Hindlimb muscle (tissue), 1 donor: Measurements from ENCODE around the gene DRD3. TPM values are rescaled to one million over a fixed set of nuclear protein-coding genes. Genes with fewer than 3 reads are reported as not detected.

Experiments used
- DNase-seq: peaks from one replicate; pipeline ENCODE4 v3.0.0-alpha.2; 2013
- polyA plus RNA-seq: library from polyadenylated mRNA; unstranded; fragments of 120-200 nt; gene quantifications from one replicate; pipeline ENCODE4 v1.2.1, GENCODE V29; 2013; ENCODE audit not compliant: insufficient read length

DRD3 gene
- polyA plus RNA-seq, 1 donor = not detected

DNA sequence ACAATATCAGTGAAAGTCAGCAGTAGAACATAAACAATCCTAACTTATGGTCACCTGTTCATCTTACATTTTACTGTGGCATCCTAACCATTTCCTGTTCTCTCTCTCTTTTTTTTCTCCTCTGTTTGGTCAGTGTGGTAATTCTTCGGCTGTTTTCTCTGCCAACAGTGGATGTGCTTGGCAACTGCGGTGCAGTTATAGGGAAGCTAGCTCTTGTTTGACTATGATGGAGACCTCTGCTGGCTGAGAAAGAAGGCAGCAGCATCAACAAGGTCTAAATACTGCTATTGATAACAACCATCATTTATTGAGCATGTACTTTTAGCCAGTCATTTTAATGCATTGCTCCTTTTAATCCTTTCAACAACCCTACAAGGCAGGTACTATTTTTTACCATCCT lies 723 bp upstream of the DRD3 start:
- no peak for DNase-seq

DNA sequence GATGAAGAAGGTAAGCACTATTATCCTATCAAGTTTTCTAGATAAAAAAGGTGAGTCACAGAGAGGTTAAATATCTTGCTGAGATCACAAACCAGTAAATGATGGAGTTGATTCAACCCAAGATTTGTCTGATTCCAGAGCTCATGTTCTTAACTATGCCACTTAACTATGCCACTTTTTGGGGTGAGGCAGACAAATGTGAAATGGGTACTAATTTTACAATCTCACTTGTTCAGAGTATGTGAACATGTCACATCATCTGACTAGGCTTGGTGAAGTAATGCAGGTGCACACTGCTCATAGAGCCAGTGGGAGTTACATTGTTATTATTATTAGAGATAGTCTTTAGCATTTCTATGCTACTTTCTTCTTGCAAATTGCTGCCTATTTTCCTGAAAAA lies 2.0 kb downstream of the DRD3 start:
- no peak for DNase-seq

DNA sequence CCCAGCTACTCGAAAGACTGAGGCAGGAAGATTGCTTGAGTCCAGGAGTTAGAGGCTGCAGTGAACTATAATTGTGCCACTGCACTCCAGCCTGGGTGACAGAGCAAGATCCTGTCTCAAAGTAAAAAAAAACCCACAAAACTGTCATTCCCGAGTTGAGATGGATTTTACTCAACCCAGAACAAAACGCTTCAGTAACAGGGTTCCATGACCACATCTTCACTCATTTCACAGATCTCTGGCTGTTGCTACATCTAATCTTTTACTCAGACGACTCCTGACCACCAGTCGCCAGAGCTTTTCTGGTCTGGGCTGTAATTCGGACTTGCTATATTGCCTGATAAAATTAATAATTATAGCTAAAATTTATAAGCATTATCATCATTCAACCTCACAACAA lies 2.4 kb downstream of the DRD3 start:
- no peak for DNase-seq

DNA sequence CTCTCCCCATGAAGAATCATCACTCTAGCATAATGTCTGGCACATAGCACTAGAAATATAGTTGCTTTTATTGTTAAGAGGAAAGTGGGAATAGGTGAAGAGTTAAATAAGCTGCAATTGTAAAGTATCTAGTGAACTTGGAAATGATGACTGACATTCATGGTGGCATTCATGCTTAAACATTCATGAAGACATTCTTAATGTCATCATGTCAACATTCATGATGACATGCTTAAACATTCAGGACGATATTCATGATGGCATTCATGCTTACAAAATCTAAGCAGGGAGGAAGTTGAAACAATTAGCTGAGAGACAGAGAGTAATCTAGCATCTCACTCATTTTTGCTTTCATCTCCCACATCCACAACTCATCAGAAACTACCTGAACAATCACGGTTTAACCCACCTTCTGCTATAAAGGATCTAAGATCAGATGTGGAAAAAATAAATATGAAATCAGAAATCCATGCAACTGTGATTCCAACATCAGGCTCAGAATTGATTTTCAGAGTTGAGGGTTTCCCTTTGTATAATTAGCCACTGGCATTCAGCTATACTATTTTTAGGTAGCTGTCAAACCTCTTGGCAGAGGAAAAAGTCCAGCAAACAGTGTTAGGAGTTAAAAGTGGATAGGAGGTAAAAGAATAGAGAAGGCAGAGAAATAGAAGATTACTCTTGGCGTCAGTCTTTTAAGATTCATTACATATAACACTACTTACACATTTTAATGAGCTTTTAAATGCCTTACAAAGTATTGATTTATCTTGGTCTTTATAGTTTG lies 3.5 kb downstream of the DRD3 start:
- no peak for DNase-seq

DNA sequence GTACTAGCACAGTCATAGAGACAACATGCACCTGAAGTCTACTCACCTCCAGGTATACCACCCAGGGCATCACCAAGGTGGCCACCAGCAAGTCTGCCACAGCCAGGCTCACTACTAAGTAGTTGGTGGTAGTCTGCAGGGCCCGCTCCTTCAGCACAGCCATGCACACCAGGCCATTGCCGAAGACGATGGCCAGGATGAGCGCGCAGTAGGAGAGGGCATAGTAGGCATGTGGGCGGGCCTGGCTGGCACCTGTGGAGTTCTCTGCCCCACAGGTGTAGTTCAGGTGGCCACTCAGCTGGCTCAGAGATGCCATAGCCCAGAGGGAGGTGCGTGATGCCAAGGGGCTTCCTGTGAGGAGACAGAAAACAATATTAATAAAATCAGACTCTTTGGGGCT lies 7.2 kb downstream of the DRD3 start:
- no peak for DNase-seq

DNA sequence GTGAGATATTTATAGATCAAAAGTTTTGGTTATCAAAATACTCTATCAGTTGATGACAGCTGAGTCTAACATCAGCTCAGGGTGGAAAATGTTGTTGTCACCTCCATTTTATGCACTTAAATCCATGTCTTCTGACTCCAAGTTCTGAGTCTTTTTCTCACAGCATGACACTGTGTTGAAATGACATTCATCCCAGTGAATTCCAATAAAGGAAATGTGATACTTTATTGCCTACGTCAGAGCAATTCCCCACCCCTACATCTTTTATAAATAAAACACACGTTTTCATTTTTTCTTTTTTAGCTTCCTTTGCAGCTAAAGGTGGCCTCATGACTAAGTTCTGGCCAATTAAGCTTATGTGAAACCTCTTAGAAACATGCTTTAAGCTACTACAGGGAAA lies 10.7 kb downstream of the DRD3 start:
- no peak for DNase-seq

DNA sequence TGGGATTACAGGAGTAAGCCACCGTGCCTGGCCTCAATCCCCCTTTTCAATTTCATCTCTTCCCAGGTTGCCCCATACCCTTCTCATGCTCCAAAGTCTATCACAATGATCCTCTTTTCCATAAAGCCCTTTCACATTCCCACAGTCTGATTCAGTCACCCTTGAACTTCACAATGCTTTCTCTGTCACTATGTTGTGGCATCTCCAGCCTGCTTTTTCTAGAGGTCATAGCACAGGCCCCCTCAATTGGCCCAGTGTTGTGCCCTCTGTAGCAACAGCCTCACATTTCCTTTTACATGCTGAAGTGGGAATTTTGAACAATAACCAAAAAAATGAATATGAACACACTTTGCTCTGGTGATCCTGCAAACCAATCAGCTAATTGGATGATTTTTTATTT lies 21.5 kb downstream of the DRD3 start:
- DNase-seq = no peak

DNA sequence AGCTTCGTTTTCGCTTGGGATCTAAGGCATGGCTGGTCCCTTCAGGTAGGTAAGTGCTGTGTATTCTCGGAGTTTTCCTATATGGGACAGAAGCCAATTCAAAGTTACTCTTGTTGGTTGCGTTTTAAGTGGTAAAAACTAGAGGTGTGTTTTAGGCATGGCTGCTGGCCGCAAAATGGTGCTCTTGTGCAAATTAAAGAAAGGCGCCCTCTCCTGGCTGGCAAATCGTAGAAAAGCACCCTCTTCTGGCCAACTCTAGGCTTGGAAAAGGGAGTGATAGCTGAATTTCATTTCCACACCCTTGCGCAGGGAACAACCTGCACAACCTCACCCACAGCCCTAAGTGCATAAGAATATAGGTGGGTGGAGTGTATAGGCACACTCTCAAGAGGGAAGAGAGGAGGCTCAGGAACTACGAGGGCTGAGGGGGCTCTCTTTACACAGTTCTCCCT lies 23.5 kb downstream of the DRD3 start:
- DNase-seq = no peak

DNA sequence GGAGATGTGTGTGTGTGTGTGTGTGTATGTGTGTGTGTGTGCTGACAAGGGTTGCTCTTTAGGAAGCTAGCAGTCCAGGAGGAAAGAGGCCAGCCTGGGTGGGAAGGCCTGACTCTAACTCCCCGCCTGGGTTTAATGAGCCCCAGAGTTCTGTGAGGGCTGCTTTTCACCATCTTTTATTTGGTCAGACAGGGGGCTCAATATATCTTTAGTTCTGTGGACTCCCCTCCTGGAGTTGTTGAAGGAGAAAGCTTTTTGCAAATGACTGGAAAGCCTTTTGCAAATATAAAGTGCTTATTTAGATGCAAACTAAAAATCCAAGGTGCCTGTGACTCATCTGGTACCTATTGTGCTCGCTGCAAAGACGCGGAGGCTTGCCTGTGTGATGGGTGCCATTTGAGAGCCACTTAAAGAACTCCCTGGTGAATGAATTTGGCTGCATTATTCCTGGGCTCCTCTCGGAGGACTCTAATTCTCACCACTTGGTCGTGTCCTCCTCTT lies 24.5 kb downstream of the DRD3 start:
- no peak for DNase-seq

DNA sequence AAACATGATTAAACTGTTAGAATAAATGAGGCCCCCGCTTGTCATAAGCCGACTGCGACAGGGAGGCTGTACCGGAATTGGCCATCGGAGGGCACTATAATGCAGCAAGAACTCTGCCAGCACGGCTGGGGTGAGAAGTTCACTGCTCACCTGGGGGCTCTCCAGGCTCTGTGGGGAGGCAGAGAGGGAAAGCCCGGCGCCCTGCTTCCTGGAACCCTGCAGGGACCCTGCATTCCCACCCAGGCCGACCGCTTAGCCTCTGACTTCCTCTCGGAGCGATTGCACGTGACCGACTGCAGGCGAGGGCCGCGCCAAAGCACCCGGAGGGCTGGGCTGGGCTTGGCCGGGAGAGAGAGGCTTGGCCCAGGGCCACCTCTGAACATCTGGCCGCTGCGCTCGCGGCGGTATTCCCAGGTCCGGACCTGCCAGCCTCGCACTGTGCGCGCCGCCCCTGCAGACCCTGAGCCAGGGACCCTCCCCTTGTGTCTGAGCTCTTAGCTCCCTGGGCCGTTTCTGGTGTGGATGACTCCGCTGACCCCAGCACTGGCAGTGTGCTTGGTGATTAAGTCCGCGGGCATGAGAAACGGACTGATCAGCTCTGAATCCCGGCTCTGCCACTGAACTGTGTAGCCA lies 26.2 kb downstream of the DRD3 start:
- peak; percentile 78 for DNase-seq

DNA sequence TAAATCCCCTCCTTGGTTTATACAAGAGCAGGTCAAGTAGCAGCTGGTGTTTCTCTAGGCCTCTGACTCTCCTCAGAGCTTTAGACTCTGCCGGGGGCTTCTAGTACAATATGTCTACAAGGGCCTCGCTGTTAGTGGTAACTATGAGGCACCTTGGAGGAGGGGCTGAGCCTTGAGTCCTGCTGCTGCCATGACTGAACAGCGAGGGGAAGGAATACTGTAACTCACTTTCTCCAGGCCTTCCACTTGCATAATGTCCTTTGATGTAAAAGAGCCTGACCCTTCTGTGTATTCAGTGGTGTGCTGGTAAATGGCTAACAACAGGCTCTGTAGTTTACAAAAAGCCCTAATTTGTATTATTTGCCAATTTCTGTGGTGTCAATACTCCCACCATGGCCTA lies 27.8 kb downstream of the DRD3 start:
- DNase-seq = no peak

DNA sequence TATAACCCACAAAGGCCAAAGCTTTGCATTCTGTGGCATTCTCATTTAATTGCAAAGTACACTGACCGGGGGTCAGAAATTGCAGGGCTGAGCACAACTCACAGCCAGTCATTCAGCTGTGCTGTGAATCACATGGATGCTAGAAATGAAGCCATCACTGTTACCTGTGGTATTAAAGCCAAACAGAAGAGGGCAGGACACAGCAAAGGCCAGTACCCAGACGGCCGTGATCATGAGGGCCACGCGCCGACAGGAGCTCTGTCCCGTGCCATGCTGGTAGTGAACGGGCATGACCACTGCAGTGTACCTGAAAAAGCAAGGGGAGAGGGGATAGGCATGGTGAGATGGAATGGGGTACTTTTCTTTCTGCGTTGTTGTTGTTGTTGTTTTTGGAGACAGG lies 31.6 kb downstream of the DRD3 start:
- no peak for DNase-seq

DNA sequence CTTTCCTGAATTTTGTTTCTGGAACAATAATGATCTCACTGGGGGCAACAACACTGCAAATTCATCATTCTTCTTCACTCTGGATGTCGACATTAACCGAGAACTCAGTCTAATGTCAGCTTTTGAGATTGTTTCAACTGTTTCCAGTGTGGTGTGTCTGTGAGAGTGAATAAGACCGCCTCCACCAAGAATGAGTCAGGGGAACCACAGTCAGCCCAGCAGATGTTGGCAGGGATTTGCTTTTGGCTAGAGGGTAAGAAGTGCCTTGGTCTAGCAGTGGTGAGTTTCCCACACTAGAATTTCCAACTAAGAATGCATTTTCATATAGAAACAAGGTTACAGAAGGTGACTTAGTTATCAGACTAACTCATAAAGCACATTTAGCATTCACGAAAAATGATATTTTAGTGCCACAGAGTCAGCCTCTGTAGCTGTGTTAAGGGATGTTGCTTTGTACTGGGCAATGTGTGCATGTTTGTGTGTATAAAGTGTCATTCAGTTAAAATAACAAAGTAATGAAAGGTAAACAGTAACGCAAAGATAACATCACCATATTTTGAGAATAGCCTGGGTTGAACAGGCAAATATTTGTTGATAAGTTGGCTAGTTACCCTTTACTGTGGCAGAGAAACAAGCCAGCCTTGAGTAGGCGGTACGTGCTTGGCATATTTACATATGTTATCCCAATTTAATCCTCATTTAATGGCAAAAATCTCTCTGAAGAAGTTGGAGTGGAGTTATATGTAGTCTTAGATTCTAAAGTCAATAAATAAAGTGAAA lies 33.8 kb downstream of the DRD3 start:
- no peak for DNase-seq

DNA sequence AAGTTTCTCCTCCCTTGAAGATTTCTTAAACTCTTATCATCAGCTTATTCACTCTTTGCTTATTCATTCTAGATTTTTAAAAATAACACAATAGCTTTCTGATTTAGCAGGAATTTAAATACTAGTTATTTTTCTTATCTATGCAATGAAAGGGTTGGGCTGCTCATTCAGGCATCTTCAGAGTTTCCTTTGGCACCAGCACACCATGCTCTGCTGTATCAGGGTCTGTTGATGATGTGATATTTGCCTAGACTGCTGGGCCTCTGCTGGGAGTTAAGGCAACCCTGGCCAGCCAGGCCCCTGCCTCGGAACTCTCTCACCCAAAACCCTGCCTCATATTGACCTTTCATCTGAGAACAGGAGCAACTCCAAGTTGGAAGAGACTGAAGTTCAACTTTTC lies 35.0 kb downstream of the DRD3 start:
- DNase-seq = no peak

DNA sequence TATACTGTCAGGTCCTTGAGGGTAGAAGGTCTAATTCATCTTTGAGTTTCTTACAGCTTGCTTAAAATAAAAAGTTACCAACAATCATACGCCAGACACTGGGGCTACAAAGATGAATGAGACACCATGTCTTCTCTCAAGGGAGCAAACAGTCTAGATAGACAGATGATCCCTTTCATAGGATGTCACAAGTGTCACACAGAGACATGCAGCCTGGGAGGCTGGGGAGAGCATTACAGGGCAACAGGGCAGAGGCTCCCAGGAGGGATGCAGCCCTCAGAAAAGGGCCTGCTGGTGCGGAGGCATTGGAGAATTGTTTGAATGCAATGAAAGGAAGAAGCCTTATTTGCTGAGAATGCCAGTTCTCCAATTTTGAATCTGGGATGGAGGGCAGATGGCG lies 39.0 kb downstream of the DRD3 start:
- no peak for DNase-seq

DNA sequence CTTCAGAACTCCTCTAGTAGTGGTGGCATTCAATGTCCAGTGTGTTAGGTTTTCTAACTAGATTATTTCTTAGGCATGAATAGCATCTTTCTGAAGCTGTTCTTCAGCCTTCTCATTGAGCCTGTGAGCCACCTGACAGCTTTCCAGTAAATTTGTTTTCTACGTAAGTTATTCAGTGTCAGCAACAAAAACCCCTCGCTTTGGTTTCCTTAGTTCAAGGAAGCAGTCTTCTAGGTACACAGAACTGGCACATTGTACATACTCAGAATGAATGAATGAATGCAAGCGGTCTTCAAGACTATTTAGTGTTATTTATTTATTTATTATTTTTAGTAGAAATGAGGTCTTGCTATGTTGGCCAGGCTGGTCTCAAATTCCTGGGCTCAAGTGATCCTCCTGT lies 44.9 kb downstream of the DRD3 start:
- no peak for DNase-seq

DNA sequence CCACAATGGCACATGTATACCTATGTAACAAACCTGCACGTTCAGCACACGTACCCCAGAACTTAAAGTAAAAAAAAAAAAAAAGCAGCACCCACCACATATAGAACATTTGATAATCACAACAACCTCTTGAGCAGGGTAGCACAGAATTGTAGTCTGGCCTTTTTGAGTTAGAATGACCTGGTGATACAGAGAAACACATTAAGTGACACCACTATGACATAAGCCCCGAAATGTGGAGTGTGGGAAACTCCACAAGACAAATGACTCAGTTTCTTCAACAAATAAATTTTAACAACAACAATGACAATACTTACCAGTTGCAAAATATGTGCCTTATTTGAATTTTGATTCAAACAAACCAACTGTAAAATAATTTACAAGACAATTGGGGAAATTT lies 46.4 kb downstream of the DRD3 start:
- DNase-seq = no peak

DNA sequence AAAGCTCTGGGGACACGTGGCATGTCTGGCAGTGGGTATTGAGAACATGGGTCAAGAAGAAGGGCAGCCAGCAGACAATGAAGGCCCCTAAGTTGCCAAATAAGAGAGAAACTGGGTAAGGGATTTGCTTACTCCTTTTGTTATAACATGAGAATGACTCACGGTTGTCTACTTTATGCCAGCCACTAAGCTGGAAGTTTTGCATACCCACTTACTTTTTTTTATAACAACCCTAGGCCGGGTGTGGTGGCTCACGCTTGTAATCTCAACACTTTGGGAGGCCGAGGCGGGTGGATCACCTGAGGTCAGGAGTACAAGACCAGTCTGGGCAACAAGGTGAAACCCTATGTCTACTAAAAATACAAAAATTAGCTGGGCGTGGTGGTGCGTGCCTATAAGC lies 50.0 kb downstream of the DRD3 start:
- DNase-seq = no peak

DNA sequence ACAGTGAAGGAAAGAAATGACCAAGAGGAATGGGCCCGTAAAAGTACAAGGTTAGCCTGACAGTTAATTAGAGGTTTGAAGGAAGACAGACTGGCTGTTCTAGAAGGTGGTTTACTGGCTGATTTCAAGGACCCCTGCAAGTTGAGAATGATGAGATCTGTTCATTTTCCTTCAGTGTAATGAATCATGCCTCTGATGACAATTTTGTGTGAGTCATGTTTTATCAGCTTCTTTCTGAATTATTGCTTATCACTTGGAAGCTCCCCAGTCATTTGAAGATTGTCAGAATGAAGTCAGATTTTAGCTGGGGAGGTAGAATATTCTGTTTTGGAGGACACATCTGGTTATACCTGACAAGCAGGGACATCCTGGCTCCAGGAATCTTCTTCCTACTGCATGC lies 50.6 kb downstream of the DRD3 start:
- no peak for DNase-seq

DNA sequence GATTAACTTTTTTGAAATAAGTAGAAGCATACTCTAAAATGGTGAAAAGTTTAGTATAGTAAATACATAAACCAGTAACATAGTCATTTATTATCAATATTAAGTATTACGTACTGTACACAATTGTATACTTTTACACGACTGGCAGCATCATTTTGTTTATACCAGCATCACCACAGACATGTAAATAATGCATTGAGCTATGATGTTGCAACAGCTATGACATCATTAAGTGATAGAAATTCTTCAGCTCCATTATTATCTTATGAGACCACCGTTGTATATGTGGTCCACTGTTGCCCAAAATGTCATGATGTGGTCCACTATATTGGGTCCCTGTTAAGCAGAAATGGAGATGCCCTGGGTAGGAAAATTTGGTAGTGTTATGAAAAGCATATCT lies 51.3 kb downstream of the DRD3 start:
- no peak for DNase-seq

DNA sequence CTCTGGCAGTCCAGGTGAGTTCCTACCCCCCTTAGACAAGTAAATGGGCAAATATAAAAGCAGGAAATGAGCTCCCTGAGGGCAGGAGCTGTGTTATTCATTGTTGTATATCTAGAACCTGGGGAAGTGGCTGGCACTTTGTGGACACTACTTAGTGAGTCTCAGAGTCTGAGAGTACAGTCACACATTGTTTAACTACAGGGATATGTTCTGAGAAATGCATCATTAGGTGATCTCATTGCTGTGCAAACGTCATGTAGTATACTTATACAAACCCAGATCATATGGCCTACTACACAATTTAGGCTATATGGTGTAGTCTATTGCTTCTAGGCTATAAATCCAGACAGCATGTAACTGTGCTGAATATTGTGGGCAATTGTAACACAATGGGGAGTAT lies 52.4 kb downstream of the DRD3 start:
- DNase-seq = no peak

DNA sequence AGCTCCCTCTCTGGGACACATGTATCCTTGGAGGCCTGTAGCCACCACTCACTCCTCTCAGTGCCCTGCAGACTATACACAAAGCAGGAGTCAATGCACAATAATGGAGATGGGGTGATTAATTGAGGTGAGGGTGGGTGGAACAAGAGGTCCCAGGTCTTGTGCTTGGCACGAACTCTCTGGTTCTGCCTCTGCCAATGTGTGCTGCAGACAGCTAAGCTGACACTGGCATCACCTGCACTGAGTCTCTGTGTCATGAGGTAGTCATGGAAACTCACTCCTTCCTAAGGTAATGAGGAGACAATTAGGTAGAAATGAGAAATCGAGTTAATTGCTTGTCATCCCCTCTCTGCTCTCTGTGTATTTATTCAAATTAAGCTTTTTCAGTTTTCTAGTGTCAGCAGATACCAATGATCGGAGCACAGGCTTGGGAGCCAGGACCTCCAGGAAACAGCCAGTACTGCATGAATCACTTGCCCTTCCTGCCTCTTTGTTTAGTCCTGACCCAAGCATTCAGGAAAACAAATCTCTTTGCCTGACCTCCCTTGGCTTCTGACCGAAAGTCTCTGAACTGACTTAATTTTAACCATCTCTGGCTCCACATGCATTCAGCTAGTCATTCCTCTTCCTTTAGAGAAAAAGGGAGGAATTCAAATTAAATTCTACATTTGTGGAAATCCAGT lies 56.7 kb downstream of the DRD3 start:
- DNase-seq = no peak

DNA sequence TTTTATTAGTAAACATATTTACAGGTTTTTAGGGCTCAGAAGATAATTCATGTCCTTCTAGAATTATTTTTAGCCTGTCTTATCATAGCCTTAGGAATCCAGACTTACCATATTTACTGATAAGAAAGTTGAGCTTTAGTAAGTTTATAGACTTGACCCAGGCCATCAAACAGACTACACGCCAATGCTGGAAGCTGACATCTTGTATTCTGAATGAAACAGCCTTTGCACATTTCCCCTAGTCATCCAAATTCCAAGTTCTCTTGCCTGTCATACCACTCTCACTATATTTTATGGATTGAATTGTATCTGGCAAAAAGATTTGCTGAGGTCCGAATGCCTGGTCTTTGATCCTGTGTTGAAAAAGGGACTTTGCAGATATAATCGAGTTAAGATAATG lies 58.6 kb downstream of the DRD3 start:
- no peak for DNase-seq
